Activated T-cell treated with anti-CD3 and anti-CD28 coated beads for 1 hour (primary cell): ENCODE measurements around the gene SYCP2.

Experiments used
- DNase-seq: peaks from one replicate; pipeline ENCODE4 v3.0.0-alpha.2; 2020; ENCODE audit warnings: low read depth

SYCP2 gene

GRCh38 chr20:59823030-59823423, 110.4 kb downstream of the SYCP2 start:
- no peak for DNase-seq

- no peak for DNase-seq
These were observed 111.0 kb downstream of the SYCP2 start for GRCh38 chr20:59822291-59823029.

- DNase-seq, result no peak
These were observed 111.6 kb downstream of the SYCP2 start for GRCh38 chr20:59821788-59822187.

- DNase-seq, result no peak
These were observed 112.2 kb downstream of the SYCP2 start for GRCh38 chr20:59821201-59821600.

GRCh38 chr20:59820204-59821041, 113.0 kb downstream of the SYCP2 start:
- no peak for DNase-seq

GRCh38 chr20:59819496-59820203, 113.8 kb downstream of the SYCP2 start:
- no peak for DNase-seq

GRCh38 chr20:59818911-59819310, 114.5 kb downstream of the SYCP2 start:
- DNase-seq, result no peak

- no peak for DNase-seq
These were observed 115.4 kb downstream of the SYCP2 start for GRCh38 chr20:59817846-59818615.

- DNase-seq, result no peak
These were observed 116.0 kb downstream of the SYCP2 start for GRCh38 chr20:59817406-59817805.

GRCh38 chr20:59816146-59816738, 117.2 kb downstream of the SYCP2 start:
- no peak for DNase-seq

- no peak for DNase-seq
These were observed 118.5 kb downstream of the SYCP2 start for GRCh38 chr20:59814840-59815340.

GRCh38 chr20:59813948-59814839, 119.2 kb downstream of the SYCP2 start:
- DNase-seq, result no peak
